ENCODE measurements around the gene MSL3B.

Gene MSL3B

GRCh38 chr2:233816334-233816733 is 51.9 kb downstream of the MSL3B start:
- DNase-seq = no peak

GRCh38 chr2:233815861-233816260 is 52.3 kb downstream of the MSL3B start:
- no peak for DNase-seq
